GM18858 (cell line): ENCODE measurements around the gene CREG2.
"Not testable (repeated sequence)": the region's sequence is repeated elsewhere in the genome, so short reads cannot be mapped to it uniquely, and the experiment has no call there.

Experiments
- ATAC-seq: cut with Tn5 transposase; IDR thresholded peaks from one replicate; pipeline ENCODE4 v1.9.1; 2021; ENCODE audit not compliant: unreplicated experiment

The CREG2 gene

DNA sequence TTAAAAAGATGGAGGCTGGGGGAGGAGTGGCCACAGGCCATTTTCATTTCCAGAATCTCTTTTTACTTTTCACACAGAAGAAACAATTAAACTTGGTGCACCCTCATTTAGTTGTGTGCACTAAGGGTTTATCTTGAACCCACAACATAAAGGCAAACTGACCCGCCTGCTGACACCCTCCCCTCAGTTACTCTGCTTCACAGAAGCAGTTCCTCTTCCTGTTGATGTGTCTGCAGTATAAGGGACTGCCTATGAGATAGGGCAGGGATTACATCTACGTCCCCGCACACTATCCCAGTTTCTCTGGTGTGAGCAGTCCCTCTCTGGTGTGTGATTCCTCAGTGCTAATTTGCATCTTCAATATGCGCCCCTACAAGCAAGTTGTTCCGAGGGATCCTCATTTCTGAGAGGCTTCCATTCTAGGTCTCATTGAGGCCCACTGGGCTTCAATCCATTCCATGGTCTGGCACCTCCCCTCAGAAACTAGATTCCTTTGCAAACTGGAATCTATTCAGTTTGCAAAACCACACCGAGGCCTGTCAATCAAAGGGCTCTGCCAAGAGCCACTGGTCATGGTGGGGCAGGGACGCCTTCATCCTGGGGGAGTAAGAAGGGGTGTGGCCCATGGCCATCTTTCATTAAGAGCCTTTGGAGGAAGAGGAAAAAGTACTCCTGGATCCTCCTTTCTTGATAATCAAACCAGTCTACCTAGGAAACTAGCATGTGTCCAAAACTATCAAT, 12.3 kb downstream of the CREG2 start:
- no peak for ATAC-seq

GRCh38 chr2:101372792-101373191, 14.5 kb downstream of the CREG2 start:
- no peak for ATAC-seq

- ATAC-seq = no peak
These were observed 15.7 kb downstream of the CREG2 start for GRCh38 chr2:101371636-101372035.

DNA sequence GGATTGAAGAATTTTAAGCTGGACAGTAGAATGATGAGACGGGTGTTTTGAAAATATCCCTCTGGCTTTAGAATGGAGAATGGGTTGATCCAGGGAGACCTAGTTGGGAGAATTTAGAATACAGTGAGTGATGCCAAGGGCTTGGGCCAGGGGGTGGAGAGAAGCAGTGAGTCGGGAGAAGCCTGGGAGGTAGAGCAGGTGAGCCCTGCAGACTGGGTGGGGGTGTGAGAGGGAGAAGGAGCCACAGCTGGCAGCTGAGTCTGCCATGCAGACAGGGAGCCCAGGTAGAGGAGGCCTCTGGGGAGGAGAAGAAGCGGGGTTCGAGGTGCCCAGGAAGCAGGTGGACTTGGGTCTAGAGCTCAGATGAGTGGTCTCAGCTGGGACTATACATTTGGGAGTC, 18.2 kb downstream of the CREG2 start:
- no peak for ATAC-seq

GRCh38 chr2:101368376-101368775, 18.9 kb downstream of the CREG2 start:
- no peak for ATAC-seq

GRCh38 chr2:101367508-101367907, 19.8 kb downstream of the CREG2 start:
- no peak for ATAC-seq

- no peak for ATAC-seq
These were observed 22.4 kb downstream of the CREG2 start for GRCh38 chr2:101364878-101365277.

GRCh38 chr2:101362777-101363176, 24.5 kb downstream of the CREG2 start:
- ATAC-seq = no peak

DNA sequence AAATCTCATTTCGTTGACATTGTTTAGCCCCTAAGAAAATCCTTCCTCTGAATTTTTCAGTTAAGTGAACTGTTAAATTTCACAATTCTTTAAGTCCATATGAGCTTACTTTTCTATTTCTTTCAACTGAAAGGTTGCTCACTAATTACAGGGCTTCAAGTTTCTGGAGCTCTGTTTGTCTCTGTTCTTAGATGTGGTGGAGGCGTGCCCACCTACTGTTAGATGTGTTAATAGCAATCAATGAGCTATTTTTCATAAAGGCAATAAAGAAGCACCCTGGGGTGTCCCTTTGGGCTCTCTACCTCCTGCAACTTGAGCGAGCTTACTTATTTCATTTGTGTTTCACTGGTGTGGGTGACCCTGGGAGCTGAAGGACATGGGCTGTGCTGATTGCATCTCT, 25.0 kb downstream of the CREG2 start:
- ATAC-seq = no peak

GRCh38 chr2:101361522-101361921, 25.8 kb downstream of the CREG2 start:
- no peak for ATAC-seq

DNA sequence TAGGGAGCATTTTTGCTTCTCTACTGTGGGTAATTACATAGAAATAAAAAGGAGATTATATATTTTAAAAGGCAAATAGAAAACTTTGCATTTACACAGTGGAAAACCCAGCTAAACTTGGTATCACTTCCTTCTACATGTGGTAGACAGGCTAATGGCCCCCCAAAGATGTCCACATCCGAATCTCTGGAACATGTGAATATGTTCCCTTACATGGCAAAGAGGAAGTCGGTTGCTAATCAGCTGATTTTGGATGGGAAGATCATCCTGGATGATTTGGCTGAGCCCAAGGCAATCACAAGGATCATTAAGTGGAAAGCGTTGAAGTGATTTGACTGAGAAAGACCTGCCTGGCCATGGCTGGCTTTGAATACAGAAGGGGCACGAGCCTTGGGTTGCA, 26.2 kb downstream of the CREG2 start:
- no peak for ATAC-seq

DNA sequence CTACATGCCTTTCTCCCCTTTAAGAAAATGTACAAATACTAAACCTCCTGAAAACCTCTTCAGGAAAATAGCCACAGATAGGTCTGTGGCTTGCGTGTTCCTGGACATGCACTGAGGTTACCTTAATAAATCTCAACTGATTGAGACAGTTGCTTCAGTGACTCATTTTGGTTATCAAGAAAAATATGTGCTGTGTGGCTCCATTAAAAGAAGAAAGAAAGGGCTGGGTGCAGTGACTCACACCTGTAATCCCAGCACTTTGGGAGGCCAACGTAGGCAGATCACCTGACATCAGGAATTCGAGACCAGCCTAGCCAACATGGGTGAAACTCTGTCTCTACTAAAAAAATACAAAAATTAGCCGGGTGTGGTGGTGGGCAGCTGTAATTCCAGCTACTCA, 27.1 kb downstream of the CREG2 start:
- ATAC-seq = no peak

DNA sequence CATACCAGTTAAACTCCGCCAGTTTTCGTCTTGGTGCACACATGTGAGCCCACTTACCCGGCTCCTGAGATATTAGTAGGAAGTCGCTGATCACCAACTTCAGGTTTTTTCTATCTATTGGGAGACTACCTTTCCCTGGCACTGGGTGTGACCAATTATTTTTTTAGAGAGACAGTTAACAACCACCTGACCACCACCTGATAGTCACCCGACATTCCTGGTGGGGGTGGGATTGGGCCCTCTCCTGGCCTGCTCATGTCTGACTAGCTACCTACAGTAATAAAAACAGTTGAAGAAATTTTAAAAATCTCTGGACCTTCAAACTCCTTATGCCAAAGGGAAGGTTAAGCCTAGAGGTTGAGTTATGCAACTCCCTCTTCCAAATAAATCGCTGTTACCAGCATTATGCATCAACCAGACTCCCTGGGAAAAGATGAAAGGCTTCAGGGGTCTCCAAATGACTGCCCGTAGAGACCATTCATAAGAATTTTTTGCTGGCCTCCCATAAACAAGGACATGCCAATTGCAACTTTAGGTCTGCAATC, 27.8 kb downstream of the CREG2 start:
- ATAC-seq = no peak

- no peak for ATAC-seq
These were observed 29.9 kb downstream of the CREG2 start for GRCh38 chr2:101357376-101357775.

GRCh38 chr2:101356521-101356920, 30.8 kb downstream of the CREG2 start:
- ATAC-seq = no peak

DNA sequence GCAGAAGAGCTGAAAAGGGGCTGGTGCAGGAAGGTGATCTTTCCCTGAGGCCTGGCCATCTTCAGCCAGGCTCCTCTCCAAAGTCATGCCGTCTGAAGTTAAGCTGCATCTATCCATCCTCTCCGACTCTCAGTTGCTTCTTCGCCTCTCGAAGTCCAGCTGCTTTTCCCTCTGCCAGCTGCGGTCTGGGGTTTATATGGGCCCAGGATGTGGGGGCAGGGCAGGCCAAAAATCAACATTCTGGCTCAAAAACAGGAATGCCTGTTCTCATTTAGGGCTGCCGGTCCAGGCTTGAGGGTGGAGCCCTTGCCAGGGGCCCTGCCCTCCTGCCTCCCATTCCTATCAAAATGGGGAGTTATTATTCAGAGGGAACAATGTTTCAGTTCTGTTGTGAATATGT, 31.2 kb downstream of the CREG2 start:
- ATAC-seq = no peak

DNA sequence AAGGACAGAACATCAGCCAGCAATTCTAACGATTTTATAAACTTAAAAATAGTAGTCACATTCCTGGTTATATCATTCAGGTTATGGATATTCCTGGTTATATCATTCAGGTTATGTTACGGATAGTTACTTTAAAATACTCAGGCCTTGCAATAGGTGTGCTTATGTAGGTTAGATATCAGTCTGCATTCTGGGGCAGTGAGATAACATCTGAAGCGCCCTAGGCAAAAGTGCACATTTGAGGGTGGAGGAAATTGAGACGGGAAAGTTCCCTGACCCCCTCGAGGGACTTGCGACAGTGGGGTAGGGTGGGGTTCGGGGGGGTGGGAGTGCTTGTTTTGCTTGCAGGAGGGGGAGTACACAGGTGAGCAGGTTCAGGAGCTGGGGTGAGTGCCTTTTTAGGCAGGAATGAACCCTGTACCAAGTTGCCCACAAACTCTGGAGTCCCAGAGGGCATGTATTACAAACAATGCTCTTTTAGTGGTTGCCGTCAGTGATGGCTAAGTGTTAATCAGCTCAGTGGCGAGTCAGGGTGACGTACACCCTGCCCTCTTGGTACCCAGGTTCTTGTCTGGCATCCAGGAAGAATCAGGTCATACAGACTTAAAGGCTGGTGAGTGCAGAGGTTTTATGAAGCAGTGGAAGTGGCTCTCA, 31.8 kb downstream of the CREG2 start:
- no peak for ATAC-seq

DNA sequence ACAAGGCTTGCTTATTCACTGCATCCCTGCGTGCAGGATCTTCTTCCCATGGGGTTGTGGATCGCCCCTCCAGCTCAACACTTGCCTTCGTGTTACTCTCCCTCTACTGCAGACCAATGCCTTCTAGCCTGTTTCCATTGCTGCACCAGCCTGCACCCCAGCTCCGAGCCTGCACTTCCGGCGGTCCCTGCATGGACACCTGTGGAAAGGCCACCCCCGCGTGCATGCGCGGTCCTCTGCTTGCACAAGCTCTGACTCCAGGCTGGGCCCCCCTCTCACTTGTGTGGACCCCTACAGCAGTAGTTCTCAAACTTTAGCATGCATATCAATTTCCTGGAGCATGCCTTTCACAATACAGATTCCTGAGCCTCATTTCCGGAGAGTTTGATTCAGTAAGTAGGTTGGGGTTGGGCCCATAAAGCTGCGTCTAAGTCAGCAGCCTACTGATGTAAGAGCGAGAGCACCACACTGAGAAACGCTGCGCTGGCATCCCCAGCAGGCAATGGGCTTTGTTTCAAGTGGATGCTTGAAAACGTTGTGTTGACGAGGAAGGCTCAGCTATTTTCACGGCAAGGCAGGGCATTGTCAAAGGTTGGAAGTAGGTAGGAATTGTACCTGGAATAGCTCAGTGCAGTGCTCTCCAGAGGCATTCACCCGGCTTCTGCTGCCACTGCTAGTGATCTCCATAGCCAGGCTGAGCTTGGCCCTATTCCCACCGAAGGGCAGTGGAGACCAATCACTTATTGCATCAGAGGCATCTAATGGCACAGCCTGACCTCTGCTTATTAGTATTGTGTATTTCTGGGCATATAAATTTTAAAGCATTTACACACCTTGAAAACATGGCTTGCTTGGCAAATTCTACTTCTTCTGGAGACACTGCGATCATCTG, 32.6 kb downstream of the CREG2 start:
- ATAC-seq = no peak

DNA sequence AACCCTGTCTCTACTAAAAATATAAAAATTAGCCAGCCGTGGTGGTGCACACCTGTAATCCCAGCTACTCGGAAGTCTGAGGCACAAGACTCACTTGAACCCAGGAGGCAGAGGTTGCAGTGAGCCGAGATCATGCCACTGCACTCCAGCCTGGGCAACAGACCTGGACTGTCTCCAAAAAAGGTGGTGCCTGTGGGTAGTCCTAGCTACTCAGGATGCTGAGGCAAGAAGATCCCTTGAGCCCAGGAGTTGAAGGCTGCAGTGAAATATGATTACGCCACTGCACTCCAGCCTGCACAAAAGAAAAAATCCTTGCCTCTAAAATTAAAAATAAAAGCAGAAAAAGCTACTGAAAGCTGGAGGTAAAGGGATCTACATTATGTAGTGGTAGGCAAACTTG, 34.7 kb downstream of the CREG2 start:
- not testable (repeated sequence) for ATAC-seq

- no peak for ATAC-seq
These were observed 36.1 kb downstream of the CREG2 start for GRCh38 chr2:101351207-101351606.

- no peak for ATAC-seq
These were observed 37.2 kb downstream of the CREG2 start for GRCh38 chr2:101349893-101350662.
